Astrocyte of the spinal cord (primary cell): ENCODE results near the gene IFNL2.

Experiments
- DNase-seq: peaks from one replicate; pipeline ENCODE4 v3.0.0; 2011; ENCODE audit warnings: low read depth, low spot score
- H3K4me3 ChIP-seq: 2 replicates; pipeline ENCODE4 v1.5.1; 2011; ENCODE audit warnings: low read depth, mild to moderate bottlenecking, low read length, moderate library complexity
- in situ Hi-C: cut with HindIII; loops from 2 replicates; pipeline ENCODE4 v1.10.0; 2017; ENCODE audit warnings: low sequenced_read_pairs
- TF ChIP-seq, protein P1 (sequence below): IDR thresholded peaks from 2 replicates; pipeline ENCODE4 v1.5.1; 2012; ENCODE audit warnings: low read depth, mild to moderate bottlenecking, low read length, inconsistent platforms

Gene IFNL2

DNA sequence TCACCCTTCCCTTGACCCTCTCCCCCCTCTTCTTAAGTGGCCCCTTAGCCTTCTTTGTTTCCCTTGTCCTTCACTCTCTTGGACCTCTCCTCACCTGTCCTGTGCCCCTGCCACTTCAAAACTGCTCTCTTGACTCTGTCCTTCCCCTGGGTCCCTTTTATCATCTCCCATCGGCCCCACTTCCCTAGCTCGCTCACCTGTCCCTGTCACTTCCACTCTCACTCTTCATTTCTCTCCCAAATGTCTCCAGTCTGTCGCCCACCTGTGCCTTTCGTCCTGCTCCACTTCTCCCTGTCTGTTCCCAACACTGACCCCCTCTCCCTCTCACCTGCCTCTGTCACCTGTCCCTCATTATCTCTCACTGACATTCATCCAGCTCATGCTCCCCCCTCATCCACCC lies 28.7 kb downstream of the IFNL2 start:
- no peak for DNase-seq
- TF ChIP-seq, protein P1, sequence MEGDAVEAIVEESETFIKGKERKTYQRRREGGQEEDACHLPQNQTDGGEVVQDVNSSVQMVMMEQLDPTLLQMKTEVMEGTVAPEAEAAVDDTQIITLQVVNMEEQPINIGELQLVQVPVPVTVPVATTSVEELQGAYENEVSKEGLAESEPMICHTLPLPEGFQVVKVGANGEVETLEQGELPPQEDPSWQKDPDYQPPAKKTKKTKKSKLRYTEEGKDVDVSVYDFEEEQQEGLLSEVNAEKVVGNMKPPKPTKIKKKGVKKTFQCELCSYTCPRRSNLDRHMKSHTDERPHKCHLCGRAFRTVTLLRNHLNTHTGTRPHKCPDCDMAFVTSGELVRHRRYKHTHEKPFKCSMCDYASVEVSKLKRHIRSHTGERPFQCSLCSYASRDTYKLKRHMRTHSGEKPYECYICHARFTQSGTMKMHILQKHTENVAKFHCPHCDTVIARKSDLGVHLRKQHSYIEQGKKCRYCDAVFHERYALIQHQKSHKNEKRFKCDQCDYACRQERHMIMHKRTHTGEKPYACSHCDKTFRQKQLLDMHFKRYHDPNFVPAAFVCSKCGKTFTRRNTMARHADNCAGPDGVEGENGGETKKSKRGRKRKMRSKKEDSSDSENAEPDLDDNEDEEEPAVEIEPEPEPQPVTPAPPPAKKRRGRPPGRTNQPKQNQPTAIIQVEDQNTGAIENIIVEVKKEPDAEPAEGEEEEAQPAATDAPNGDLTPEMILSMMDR = no peak
- in situ Hi-C loops = no loop called here
- H3K4me3 ChIP-seq = no peak overlapping the region

DNA sequence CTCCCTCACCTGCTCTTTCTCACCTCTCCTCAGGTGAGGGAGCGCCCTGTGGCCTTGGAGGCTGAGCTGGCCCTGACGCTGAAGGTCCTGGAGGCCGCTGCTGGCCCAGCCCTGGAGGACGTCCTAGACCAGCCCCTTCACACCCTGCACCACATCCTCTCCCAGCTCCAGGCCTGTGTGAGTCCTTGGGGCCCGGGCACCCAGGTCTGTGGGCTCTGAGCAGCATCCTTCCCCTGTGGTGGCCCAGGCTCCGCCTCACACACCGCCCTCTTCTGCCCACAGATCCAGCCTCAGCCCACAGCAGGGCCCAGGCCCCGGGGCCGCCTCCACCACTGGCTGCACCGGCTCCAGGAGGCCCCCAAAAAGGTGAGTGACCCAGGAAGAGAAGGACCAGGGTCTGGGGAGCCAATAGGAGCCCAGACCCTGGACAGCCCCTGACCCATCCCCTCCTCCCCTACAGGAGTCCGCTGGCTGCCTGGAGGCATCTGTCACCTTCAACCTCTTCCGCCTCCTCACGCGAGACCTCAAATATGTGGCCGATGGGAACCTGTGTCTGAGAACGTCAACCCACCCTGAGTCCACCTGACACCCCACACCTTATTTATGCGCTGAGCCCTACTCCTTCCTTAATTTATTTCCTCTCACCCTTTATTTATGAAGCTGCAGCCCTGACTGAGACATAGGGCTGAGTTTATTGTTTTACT lies 29.9 kb downstream of the IFNL2 start:
- in situ Hi-C loops = no loop called here
- TF ChIP-seq, protein P1 = no peak
- H3K4me3 ChIP-seq = no peak overlapping the region
- no peak for DNase-seq

DNA sequence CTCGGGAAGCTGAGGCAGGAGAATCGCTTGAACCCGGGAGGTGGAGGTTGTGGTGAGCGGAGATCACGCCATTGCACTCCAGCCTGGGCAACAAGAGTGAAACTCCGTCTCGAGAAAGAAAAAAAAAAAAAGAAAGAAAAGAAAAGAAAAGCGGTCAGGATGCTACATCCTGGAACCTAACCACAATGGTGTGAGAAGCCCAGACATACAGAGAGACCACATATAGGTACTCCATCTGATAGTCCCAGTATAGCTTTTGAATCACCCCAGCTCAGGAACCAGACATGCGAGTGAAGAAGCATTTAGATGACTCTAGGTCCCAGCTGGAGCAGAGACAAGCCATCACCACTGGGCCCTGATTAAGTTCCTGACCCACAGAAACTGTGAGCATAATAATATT lies 31.2 kb downstream of the IFNL2 start:
- TF ChIP-seq, protein P1 = no peak
- in situ Hi-C loops = no loop called here
- DNase-seq = no peak
- no peak overlapping the region for H3K4me3 ChIP-seq

DNA sequence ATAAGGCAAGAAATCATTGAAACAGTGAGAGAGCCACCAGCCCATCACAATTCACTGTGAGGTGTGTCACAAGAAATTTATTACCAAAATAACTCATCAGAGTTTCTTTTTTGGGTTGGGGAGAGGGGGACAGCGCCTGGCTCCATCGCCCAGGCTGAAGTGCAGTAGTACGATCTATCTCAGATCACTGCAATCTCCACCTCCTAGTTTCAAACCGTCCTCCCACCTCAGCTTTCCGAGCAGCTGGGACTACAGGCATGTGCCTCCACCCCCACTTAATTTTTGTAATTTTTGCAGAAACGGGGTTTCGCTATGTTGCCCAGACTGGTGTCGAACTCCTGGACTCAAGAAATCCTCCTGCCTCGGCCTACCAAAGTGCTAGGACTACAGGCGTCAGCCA lies 31.6 kb downstream of the IFNL2 start:
- TF ChIP-seq, protein P1 = no peak
- in situ Hi-C loops = no loop called here
- no peak for DNase-seq
- H3K4me3 ChIP-seq = no peak overlapping the region

DNA sequence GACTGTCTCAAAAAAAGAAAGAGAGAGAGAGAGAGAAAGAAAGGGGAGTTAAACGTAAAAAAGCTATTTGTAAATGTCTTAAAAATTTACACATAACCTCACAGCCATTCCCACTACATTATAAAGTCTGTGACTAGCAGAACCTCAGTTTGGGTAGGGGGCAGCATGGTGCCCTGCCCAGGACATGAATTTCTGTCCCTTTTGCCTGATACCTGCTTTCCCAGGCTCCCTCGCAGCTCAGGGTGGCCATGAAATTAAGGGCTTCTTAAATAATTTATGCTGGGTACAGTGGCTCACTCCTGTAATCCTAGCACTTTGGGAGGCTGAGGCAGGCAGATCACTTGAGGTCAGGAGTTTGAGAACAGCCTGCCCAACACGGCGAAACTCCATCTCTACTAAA lies 32.8 kb downstream of the IFNL2 start:
- in situ Hi-C loops = no loop called here

DNA sequence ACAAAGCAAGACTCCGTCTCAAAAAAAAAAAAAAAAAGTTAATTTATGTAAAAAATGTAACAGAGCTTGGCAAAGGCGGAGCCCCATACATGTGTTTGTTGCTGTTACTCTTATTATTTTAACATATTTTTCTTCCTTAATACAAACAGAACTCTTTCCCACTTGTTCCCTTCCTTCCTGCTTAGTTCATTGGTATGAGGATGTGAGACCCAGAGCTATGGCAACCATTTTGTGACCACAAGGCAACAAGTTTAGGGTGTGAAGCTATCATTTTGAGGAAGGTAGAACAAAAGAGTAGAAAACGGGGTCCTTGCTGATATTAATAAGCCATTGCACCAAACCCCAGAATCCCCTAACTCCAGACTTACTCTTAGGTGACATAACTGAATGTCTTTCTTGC lies 33.4 kb downstream of the IFNL2 start:
- DNase-seq = no peak
- TF ChIP-seq, protein P1 = no peak
- in situ Hi-C loops = no loop called here
- no peak overlapping the region for H3K4me3 ChIP-seq

More for the DNA sequence above, 32.8 kb downstream of the IFNL2 start:
- H3K4me3 ChIP-seq = no peak overlapping the region
- no peak for DNase-seq
- TF ChIP-seq, protein P1 = no peak
